ENCODE measurements around the gene CROCC2. TPM values are rescaled to one million over a fixed set of nuclear protein-coding genes. Genes with fewer than 3 reads are reported as not detected.

The CROCC2 gene
- total RNA-seq, 4 donors from 2014 or later, result not detected

GRCh38 chr2:241020201-241020600 is 114.1 kb downstream of the CROCC2 start:
- Histone ChIP-seq H3K4me3 (no peak overlapping the region), H3K27ac (no peak overlapping the region), H3K4me1 (no peaks in the 10 kb centered on the region), H3K27me3 (no peaks in the 10 kb centered on the region), H3K36me3 (no peaks in the 10 kb centered on the region), H3K9me3 (peaks cover under 1 to 11% of the 10 kb centered on the region in 2 donors)
- intact Hi-C loops (cut with DNase I; ENCODE audit: low total_unique reads), result no loop called here
- no peak for TF ChIP-seq EP300 (IDR thresholded peaks at IDR 0.05; ENCODE audit: low read depth)
- no peak for TF ChIP-seq CTCF (IDR thresholded peaks at IDR 0.05)
- no peak for TF ChIP-seq POLR2A (IDR thresholded peaks at IDR 0.05)
- no peak for TF ChIP-seq POLR2AphosphoS5 (IDR thresholded peaks at IDR 0.05)
- WGBS, 2 donors (ENCODE audit: low coverage in 1 of 2), result 100% methylated on average over 1 to 10 of the region's 10 CpGs
- no peak for DNase-seq
- in situ Hi-C loops (cut with MboI; ENCODE audit: low pct_ligation_motif_present in 1 of 4, low pct_unique_long_range_greater_than_20kb in 1 of 4, low sequenced_read_pairs in 3 of 4), result no loop called here

- DNase-seq, result no peak
- intact Hi-C loops (cut with DNase I; ENCODE audit: low total_unique reads), result no loop called here
- in situ Hi-C loops (cut with MboI; ENCODE audit: low pct_ligation_motif_present in 1 of 4, low pct_unique_long_range_greater_than_20kb in 1 of 4, low sequenced_read_pairs in 3 of 4), result no loop called here
These were observed 114.6 kb downstream of the CROCC2 start for GRCh38 chr2:241020629-241021190.

GRCh38 chr2:241025639-241026038 is 119.5 kb downstream of the CROCC2 start:
- DNase-seq, result no peak
- 76 to 83% methylated on average over 1 of the region's 1 CpG for WGBS, 2 donors (ENCODE audit: low coverage in 1 of 2)
- Histone ChIP-seq H3K27ac (no peak overlapping the region), H3K4me3 (no peak overlapping the region), H3K27me3 (no peaks in the 10 kb centered on the region), H3K4me1 (no peaks in the 10 kb centered on the region), H3K36me3 (no peaks in the 10 kb centered on the region), H3K9me3 (peaks cover 19 to 26% of the 10 kb centered on the region in 2 donors)
- TF ChIP-seq POLR2AphosphoS5 (IDR thresholded peaks at IDR 0.05), result no peak
- TF ChIP-seq CTCF (IDR thresholded peaks at IDR 0.05), result no peak
- TF ChIP-seq EP300 (IDR thresholded peaks at IDR 0.05; ENCODE audit: low read depth), result no peak
- no peak for TF ChIP-seq POLR2A (IDR thresholded peaks at IDR 0.05)
- in situ Hi-C loops (cut with MboI; ENCODE audit: low pct_ligation_motif_present in 1 of 4, low pct_unique_long_range_greater_than_20kb in 1 of 4, low sequenced_read_pairs in 3 of 4), result no loop called here
- intact Hi-C loops (cut with DNase I; ENCODE audit: low total_unique reads), result no loop called here

More at GRCh38 chr2:241020629-241021190, 114.6 kb downstream of the CROCC2 start:
- Histone ChIP-seq H3K36me3 (no peaks in the 10 kb centered on the region), H3K27ac (no peak overlapping the region), H3K4me1 (no peaks in the 10 kb centered on the region), H3K27me3 (no peaks in the 10 kb centered on the region), H3K9me3 (peaks cover 6 to 16% of the 10 kb centered on the region in 2 donors), H3K4me3 (no peak overlapping the region)
- 88 to 100% methylated on average over 1 to 8 of the region's 8 CpGs for WGBS, 2 donors (ENCODE audit: low coverage in 1 of 2)
- TF ChIP-seq POLR2A (IDR thresholded peaks at IDR 0.05) (no peak), CTCF (IDR thresholded peaks at IDR 0.05) (no peak), POLR2AphosphoS5 (IDR thresholded peaks at IDR 0.05) (no peak), EP300 (IDR thresholded peaks at IDR 0.05; ENCODE audit: low read depth) (no peak)

- no peak for TF ChIP-seq CTCF (IDR thresholded peaks at IDR 0.05)
- no peak for TF ChIP-seq POLR2AphosphoS5 (IDR thresholded peaks at IDR 0.05)
- no peak for TF ChIP-seq POLR2A (IDR thresholded peaks at IDR 0.05)
- no peak for TF ChIP-seq EP300 (IDR thresholded peaks at IDR 0.05; ENCODE audit: low read depth)
- H3K4me3 ChIP-seq, result no peak overlapping the region
- peaks cover 19% of the 10 kb centered on the region in 2 donors for H3K9me3 ChIP-seq
- no peaks in the 10 kb centered on the region for H3K4me1 ChIP-seq
- no peak for DNase-seq
- in situ Hi-C loops (cut with MboI; ENCODE audit: low pct_ligation_motif_present in 1 of 4, low pct_unique_long_range_greater_than_20kb in 1 of 4, low sequenced_read_pairs in 3 of 4) (no loop called here), intact Hi-C loops (cut with DNase I; ENCODE audit: low total_unique reads) (loop anchor here (5.0 kb wide), 1 partner anchor 532 kb away; no protein-coding TSS in a partner anchor)
- no peaks in the 10 kb centered on the region for H3K27me3 ChIP-seq
- H3K36me3 ChIP-seq, result no peaks in the 10 kb centered on the region
- no peak overlapping the region for H3K27ac ChIP-seq
- WGBS, 2 donors (ENCODE audit: low coverage in 1 of 2), result 79 to 85% methylated on average over 5 to 15 of the region's 17 CpGs
These were observed 123.6 kb downstream of the CROCC2 start for GRCh38 chr2:241029599-241030332.
